Loucy (cell line): Measurements from ENCODE around the gene IL12A.

Experiments
- EZH2phosphoT487 ChIP-seq: fragments of 200-600 bp; IDR thresholded peaks from 2 replicates; pipeline ENCODE4 v1.6.1; 2018; ENCODE audit warnings: antibody characterized with exemption, mild to moderate bottlenecking, moderate library complexity, borderline replicate concordance
- TF ChIP-seq, protein P1 (sequence below): fragments of 200-600 bp; sonication (generic); conservative IDR thresholded peaks from 2 replicates; pipeline ENCODE4 v1.5.1; 2014; ENCODE audit warnings: mild to moderate bottlenecking, antibody characterized with exemption, low read length

DNA sequence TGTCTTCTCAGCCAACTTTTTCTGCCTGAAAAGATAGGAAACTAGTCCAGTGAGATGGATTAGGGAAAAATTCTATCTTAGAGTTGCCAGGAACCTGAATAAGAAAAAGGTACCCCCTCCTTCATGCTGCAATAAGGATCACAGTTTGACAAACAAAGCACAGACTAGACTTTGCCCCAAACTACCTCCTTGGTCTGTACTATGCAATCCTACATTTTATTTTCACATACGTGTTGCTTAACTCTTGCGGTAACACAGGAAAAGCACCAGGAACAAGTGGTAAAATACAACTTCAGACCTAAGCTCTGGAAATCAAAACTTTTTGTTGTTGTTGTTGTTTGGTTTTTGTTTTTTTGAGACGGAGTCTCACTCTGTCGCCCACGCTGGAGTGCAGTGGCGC, 11.3 kb upstream of the IL12A start:
- TF ChIP-seq, protein P1, sequence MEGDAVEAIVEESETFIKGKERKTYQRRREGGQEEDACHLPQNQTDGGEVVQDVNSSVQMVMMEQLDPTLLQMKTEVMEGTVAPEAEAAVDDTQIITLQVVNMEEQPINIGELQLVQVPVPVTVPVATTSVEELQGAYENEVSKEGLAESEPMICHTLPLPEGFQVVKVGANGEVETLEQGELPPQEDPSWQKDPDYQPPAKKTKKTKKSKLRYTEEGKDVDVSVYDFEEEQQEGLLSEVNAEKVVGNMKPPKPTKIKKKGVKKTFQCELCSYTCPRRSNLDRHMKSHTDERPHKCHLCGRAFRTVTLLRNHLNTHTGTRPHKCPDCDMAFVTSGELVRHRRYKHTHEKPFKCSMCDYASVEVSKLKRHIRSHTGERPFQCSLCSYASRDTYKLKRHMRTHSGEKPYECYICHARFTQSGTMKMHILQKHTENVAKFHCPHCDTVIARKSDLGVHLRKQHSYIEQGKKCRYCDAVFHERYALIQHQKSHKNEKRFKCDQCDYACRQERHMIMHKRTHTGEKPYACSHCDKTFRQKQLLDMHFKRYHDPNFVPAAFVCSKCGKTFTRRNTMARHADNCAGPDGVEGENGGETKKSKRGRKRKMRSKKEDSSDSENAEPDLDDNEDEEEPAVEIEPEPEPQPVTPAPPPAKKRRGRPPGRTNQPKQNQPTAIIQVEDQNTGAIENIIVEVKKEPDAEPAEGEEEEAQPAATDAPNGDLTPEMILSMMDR: no peak
- no peak for TF ChIP-seq EZH2phosphoT487
